GM18873 (cell line): ENCODE results near the gene SPRED2.

ENCODE experiments used
- ATAC-seq: cut with Tn5 transposase; IDR thresholded peaks from one replicate; pipeline ENCODE4 v1.9.1; 2021; ENCODE audit warnings: mild to moderate bottlenecking, moderate library complexity, moderate number of reproducible peaks; ENCODE audit not compliant: unreplicated experiment, low FRiP score

SPRED2 gene

DNA sequence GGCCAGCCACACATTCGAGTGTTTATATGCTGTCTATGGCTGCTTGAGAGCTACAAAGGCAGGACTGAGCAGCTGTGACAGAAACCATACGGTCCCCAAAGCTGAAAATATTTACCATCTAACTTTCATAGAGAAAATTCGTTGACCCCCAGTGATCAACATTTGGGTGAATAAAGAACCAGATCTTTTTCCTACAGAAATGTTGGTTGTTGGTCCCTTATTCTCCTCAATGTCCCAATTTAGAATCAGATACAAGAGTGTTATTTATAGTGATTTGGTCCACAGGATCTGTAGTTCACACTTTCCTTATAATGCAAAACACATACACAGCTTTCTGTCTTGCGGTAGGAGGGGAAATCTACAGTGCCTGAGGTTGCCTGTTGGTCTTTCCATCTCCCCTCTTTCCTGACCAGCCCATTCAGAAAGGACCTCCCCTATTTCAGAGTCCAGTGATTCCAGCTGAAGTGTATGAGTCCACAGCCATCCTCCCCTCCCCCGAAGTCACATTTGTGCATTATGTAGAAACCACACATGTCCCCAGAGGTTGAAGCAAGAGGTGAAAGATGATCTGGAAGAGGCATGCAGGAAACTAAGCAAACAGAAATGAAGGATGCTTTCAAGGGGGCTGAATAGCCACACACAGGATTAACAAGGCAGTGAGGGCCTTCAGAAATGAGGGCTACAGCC is 61.9 kb downstream of the SPRED2 start:
- peak; percentile 45 for ATAC-seq

DNA sequence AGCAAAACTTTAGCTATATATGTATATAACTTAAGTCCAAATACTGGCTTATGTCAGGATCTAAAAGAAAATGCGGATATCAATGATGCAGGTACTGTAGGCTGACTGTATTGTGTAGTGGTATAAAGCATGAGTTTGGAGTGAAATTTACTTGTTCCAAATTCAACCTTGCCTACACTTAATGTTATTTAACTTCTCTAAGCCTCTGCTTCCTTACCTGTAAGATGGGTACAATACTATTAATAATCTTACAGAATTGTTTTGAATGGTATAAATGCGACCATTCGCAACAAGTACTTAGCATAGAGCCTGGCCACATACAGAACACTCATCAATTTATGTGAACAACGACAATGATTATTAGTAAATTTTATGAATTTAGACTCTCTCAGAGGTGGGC is 62.4 kb downstream of the SPRED2 start:
- ATAC-seq: no peak

DNA sequence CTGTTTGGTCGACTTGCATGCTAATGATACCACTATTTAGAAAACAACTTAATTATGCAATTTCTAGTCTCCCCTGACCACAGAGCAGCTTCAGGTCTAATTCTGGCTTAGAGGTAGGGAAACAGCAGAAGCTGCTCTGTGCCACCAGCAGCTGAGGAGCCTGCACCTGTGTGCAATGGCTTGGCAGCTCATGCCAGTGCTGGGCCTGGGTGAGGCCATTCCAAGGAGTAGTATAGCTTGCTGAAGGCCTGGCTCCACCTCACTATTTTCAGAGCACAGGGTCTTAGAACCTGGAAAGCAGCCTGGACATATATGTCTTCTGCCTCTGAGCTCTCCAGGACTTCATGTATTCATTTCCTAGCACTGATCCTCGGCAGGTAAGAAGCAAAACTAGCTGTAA is 62.8 kb downstream of the SPRED2 start:
- ATAC-seq: no peak

DNA sequence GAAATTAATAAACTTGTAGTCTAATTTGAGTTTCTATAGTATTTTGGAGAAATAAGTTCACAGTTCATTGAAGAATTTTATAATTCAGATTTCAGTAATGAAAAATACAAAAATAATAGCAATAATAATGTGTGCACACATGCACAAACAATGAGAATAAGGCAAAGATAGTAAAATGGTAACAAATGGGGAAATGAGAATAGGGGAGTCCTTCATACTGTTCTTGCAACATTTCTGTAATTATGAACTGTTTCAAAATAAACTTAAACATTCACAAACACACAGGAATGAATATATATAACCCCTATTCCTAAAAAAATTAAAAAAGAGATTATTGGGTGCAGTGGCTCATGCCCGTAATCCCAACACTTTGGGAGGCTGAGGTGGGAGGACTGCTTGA is 63.9 kb downstream of the SPRED2 start:
- no peak for ATAC-seq

- no peak for ATAC-seq
These were observed 64.9 kb downstream of the SPRED2 start for GRCh38 chr2:65367524-65367923.

DNA sequence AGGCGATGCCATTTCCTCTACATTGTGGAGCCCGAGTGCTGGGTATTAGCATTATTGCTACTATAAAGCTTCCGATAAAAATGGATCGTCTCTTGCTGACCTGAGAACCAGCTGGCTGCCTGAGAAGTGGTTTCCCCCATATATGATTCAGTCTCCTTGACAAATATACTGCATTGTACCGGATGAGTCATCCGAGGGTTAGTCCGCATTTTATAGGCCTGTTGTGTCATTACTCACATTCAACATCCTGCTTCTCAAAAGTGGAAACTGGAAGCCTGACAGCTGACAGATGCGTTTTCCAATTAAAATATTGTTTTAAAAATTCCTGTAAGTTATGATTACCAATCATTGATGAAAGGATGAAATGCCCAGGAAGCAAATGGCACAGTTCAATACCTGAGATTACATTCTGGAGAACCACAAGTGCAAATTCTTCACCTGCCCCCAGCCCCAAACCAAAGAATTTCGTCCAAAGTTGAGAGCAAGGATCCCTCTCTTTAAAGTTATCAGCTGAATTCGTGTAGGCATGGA is 65.7 kb downstream of the SPRED2 start:
- peak; percentile 69 for ATAC-seq

GRCh38 chr2:65364986-65365733 is 67.2 kb downstream of the SPRED2 start:
- ATAC-seq: no peak

- no peak for ATAC-seq
These were observed 68.3 kb downstream of the SPRED2 start for GRCh38 chr2:65363879-65364666.

DNA sequence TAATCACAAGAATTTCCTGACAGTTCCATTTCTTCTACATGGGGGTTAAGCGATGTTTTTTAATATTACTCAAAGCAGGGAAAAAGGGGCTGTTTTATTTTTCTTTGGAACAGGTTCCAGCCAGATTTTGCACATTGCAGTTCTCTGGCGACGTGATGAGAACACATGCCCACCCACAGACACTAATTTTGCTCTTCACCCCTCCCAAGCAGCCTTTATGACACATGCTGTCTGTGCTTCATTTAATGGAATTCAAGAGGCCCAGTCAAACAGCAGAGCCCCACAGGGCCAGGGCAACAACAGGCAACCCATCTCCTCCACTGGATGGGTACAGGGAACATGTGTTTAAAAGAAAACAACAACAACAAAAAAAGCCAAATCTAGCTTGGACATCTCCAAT is 70.8 kb downstream of the SPRED2 start:
- ATAC-seq: no peak

DNA sequence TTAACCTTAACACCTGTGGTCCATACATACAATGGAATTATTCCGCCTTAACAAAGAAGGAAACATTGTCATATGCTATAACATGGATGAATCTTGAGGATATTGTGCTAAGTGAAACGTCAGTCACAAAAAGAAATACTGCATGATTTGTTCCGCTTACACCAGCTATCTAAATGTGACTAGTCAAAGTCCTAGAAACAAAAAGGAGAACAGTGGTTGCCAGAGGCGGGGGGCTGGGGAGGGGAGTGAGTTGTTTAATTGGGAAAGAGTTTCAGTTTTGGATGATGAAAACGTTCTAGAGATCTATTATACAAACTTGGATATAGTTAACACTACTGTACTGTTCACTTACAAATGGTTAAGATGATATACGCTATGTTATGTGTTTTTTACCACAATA is 72.0 kb downstream of the SPRED2 start:
- no peak for ATAC-seq

GRCh38 chr2:65358678-65359400 is 73.6 kb downstream of the SPRED2 start:
- no peak for ATAC-seq

DNA sequence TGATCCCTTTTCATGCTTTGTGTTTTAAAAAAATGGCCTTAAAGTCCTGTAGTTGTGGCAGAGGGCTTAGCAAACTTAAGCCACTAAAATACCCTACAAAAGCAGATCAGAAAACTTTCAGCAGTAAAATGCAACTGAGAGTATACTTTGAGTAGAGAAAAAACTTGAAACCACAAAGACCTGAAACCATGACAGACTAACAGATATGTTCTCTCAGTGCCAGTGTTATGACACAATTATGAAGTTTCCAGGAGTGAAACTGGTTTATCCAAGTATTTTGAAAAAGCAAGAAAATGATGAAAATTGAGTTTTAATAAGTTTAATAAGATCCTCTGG is 74.5 kb downstream of the SPRED2 start:
- peak; percentile 85 for ATAC-seq

DNA sequence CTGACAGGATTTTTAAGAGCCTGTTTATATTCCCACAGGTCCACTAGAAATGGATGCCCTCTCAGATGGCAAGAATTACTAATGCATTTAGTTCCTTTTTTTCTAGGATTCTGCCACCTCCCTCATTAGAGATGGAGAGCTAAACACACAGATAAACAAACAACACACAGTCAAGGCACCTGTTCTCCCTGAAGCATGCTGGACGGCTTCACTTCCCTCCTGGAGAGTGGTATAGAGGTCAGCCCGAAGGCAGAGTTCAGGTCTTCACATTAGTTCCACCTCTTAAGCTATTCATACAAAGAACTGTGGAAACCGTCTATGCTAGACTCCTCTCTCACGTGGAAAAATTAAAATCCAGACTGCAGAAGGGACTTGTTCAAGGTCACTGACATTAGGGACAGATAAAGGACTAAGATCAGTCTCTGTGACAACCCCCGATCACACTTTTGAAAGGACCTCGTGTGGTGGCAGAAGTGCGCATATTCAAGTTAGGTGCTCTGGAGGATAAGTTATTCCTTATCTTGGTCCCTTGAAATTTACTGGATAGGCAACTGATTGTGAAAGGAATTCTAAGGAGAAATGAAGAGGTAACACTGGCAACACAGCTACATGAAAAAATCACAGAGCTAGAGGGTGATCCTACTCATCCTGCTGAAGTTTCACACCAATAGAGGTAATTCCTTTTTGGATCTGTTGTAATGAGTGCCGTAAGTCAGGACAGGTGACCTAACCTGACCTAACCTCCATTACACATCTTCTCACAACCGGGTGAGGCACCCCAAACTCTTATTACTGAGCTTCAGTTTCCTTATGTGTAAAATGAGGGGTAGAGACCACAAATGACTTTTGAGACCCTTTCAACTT is 75.1 kb downstream of the SPRED2 start:
- peak; percentile 37 for ATAC-seq

DNA sequence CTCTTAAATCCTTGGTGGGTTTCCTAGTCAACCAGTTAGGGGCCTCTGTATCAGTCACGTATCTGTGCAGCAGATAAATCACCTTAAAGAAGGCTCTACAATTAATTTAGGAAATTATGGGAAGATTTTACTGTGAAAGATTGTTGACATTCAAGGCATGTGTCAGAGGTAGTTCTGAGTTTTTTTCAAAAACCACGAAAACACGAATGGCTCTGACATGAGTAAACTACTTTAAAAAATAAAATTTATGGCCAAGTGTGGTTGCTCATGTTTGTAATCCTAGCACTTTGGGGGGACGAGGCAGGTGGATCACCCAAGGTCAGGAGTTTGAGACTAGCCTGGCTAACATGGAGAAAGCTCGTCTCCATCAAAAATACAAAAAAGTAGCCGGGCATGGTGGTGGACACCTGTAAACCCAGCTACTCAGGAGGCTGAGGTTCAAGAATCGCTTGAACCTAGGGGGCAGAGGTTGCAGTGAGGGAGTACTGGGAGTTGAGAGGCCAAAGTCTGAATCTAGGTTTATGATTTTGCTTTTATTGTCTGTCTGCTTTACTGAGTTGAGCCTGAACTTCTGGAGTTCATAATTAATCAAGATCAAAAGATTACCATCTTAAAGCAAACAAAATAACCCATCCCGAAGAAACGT is 77.1 kb downstream of the SPRED2 start:
- ATAC-seq: no peak

- no peak for ATAC-seq
These were observed 77.6 kb downstream of the SPRED2 start for GRCh38 chr2:65354773-65355172.

DNA sequence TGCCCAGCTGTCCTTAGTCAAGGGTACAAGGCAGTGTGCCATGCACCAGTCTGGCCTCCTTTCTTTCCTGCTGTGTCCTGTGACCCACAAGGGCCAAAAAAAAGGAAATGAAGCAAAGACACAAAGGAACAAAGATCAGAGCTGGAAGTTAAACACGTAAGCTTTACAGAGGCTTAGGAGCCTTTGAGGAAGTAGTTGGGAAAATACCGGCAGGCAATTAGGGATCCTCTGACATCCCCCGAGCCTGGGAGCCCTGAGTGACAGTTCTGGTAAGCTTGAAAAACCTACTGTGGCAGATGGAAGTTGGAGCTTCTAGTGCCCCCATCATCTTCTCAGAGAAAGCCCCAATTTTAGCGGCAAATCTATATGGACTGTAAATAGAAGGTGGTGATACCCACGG is 78.5 kb downstream of the SPRED2 start:
- ATAC-seq: no peak

GRCh38 chr2:65353046-65353445 is 79.4 kb downstream of the SPRED2 start:
- no peak for ATAC-seq

DNA sequence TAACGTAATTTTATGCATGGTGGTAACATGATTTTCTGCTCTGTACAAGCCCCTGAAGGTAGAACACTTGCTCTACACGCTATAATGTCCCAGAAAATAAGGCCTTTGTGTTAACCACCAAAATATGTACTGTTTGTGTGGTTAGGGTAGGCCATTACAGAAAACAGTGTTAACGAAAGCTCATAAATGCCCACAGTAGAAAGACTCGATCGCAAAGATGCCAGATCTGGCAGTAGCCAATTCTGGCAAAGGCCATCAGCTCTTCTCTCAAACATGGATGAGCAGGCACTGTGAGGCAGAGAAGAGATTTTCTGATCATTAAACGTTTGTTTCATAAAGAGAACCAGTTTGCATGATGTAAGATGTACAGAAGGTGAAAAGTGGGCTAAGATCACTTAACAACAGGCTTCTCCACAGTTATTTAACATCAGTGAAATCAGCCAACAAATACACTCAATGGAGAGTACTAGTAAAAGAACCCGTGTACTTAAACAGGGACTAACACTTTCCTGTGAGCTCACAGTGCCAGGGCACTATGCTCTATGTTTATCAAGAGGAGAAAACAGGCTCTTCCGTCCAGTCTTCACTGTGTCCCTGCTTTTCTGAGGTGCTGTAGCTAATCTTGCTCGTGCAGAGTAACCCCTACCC is 80.3 kb downstream of the SPRED2 start:
- ATAC-seq: no peak
